ENCODE measurements around the gene EFHD2. TPM values are rescaled to one million over a fixed set of nuclear protein-coding genes. Genes with fewer than 3 reads are reported as not detected.
"Not testable (repeated sequence)": the region's sequence is repeated elsewhere in the genome, so short reads cannot be mapped to it uniquely, and the experiment has no call there.

EFHD2 gene
- total RNA-seq, 2 donors from 2014 or later: 30.3 to 45.7 TPM

GRCh38 chr1:15459771-15460707, 50.4 kb downstream of the EFHD2 start:
- DNase-seq (no peak), ATAC-seq (replicated peaks in 1 of 2) (no peak)
- H3K4me1 Mint-ChIP-seq (ENCODE audit: low read depth): no peaks in the 10 kb centered on the region
- no peaks in the 10 kb centered on the region for H3K36me3 Mint-ChIP-seq (ENCODE audit: insufficient read depth in 2 of 2)
- no peaks in the 10 kb centered on the region for H3K9me3 Mint-ChIP-seq
- no peak overlapping the region for H3K27ac Mint-ChIP-seq
- H3K4me3 Mint-ChIP-seq: no peak overlapping the region
- H3K27me3 Mint-ChIP-seq (ENCODE audit: low read depth): peaks cover 7% of the 10 kb centered on the region

DNA sequence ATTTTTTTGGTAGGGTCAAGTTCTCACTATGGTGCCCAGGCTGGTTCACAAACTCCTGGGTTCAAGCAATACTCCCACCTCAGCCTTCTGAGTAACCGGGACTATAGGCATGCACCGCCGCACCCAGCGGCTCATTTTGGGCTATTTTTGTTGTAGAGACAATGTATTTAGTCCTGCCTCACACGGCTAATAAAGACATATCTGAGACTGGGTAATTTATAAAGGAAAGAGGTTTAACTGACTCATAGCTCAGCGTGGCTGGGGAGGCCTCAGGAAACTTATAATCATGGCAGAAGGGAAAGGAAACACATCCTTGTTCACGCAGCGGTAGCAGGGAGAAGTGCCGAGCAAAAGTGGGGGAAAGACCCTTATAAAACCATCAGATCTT, 51.0 kb downstream of the EFHD2 start:
- no peak overlapping the region for H3K4me3 Mint-ChIP-seq
- H3K27ac Mint-ChIP-seq: no peak overlapping the region
- H3K4me1 Mint-ChIP-seq (ENCODE audit: low read depth): no peaks in the 10 kb centered on the region
- peaks cover 7% of the 10 kb centered on the region for H3K27me3 Mint-ChIP-seq (ENCODE audit: low read depth)
- H3K36me3 Mint-ChIP-seq (ENCODE audit: insufficient read depth in 2 of 2): no peaks in the 10 kb centered on the region
- DNase-seq (no peak), ATAC-seq (replicated peaks in 1 of 2) (no peak)
- H3K9me3 Mint-ChIP-seq: no peaks in the 10 kb centered on the region

GRCh38 chr1:15463064-15463800, 53.5 kb downstream of the EFHD2 start:
- not testable (repeated sequence) for H3K4me3 Mint-ChIP-seq; H3K36me3 Mint-ChIP-seq (ENCODE audit: insufficient read depth in 2 of 2); H3K4me1 Mint-ChIP-seq (ENCODE audit: low read depth); H3K27ac Mint-ChIP-seq; ATAC-seq (replicated peaks in 1 of 2); H3K27me3 Mint-ChIP-seq (ENCODE audit: low read depth); H3K9me3 Mint-ChIP-seq; DNase-seq

- not testable (repeated sequence) for H3K27me3 Mint-ChIP-seq (ENCODE audit: low read depth); ATAC-seq (replicated peaks in 1 of 2); H3K4me1 Mint-ChIP-seq (ENCODE audit: low read depth); H3K36me3 Mint-ChIP-seq (ENCODE audit: insufficient read depth in 2 of 2); H3K4me3 Mint-ChIP-seq; DNase-seq; H3K9me3 Mint-ChIP-seq; H3K27ac Mint-ChIP-seq
Observed at GRCh38 chr1:15463926-15464322, 54.2 kb downstream of the EFHD2 start.

DNA sequence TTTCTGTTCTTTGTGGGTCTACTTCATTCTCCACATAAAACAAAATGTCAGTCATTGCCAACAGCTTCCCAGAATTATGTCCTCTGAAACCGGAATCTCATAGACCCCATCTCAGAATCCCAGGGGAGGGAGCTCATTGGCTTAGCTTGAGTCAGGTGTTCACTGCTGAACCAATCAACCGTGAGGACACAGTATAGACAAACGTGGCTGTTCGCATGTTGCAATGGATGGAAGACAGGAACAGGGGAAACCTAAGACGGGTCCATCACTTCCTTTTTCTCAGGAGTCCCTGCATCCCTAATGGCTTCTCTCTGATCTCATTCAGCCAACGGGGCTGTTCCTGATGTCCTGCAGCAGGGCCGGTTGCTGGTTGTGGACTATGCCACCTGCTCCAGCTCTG, 56.0 kb downstream of the EFHD2 start:
- H3K27ac Mint-ChIP-seq: no peak overlapping the region
- no peak overlapping the region for H3K4me3 Mint-ChIP-seq
- ATAC-seq (replicated peaks in 1 of 2): no peak
- no peaks in the 10 kb centered on the region for H3K9me3 Mint-ChIP-seq
- no peaks in the 10 kb centered on the region for H3K4me1 Mint-ChIP-seq (ENCODE audit: low read depth)
- H3K36me3 Mint-ChIP-seq (ENCODE audit: insufficient read depth in 2 of 2): no peaks in the 10 kb centered on the region
- H3K27me3 Mint-ChIP-seq (ENCODE audit: low read depth): no peaks in the 10 kb centered on the region
- no peak for DNase-seq

- not testable (repeated sequence) for H3K27ac Mint-ChIP-seq; H3K36me3 Mint-ChIP-seq (ENCODE audit: insufficient read depth in 2 of 2); DNase-seq; H3K4me3 Mint-ChIP-seq; H3K4me1 Mint-ChIP-seq (ENCODE audit: low read depth); H3K27me3 Mint-ChIP-seq (ENCODE audit: low read depth); ATAC-seq (replicated peaks in 1 of 2); H3K9me3 Mint-ChIP-seq
Observed at GRCh38 chr1:15466955-15467625, 57.4 kb downstream of the EFHD2 start.

- Mint-ChIP-seq H3K4me1 (ENCODE audit: low read depth) (no peaks in the 10 kb centered on the region), H3K4me3 (no peak overlapping the region), H3K9me3 (no peaks in the 10 kb centered on the region), H3K27me3 (ENCODE audit: low read depth) (no peaks in the 10 kb centered on the region), H3K36me3 (ENCODE audit: insufficient read depth in 2 of 2) (no peaks in the 10 kb centered on the region), H3K27ac (no peak overlapping the region)
- ATAC-seq (replicated peaks in 1 of 2): no peak
- no peak for DNase-seq
Observed at GRCh38 chr1:15468145-15468544, 58.5 kb downstream of the EFHD2 start.

DNA sequence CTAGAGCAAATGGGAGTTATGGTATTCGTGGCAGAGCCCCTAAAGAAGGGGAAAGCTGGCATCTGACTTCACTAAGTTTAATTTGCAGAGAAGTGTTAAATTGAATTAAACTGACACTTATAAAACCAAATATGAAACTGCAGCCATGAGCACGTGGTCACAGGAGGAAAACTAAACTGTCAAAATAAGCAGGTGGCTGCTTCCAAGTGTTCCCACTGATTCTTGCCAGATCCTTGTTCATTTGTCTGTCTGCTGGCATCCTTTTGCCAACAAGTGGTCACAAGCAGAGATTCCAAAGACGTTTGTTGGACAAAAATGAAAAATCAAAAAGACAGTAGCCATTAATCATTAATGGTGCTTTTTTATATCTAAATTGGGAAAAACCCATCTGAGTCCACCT, 59.7 kb downstream of the EFHD2 start:
- no peak for ATAC-seq (replicated peaks in 1 of 2)
- Mint-ChIP-seq H3K4me3 (no peak overlapping the region), H3K9me3 (no peaks in the 10 kb centered on the region), H3K4me1 (ENCODE audit: low read depth) (no peaks in the 10 kb centered on the region), H3K27ac (no peak overlapping the region), H3K27me3 (ENCODE audit: low read depth) (no peaks in the 10 kb centered on the region), H3K36me3 (ENCODE audit: insufficient read depth in 2 of 2) (no peaks in the 10 kb centered on the region)
- DNase-seq: no peak

GRCh38 chr1:15469821-15470448, 60.2 kb downstream of the EFHD2 start:
- H3K4me3 Mint-ChIP-seq; H3K4me1 Mint-ChIP-seq (ENCODE audit: low read depth); H3K9me3 Mint-ChIP-seq; ATAC-seq (replicated peaks in 1 of 2); H3K27me3 Mint-ChIP-seq (ENCODE audit: low read depth); H3K36me3 Mint-ChIP-seq (ENCODE audit: insufficient read depth in 2 of 2); DNase-seq; H3K27ac Mint-ChIP-seq: not testable (repeated sequence)

DNA sequence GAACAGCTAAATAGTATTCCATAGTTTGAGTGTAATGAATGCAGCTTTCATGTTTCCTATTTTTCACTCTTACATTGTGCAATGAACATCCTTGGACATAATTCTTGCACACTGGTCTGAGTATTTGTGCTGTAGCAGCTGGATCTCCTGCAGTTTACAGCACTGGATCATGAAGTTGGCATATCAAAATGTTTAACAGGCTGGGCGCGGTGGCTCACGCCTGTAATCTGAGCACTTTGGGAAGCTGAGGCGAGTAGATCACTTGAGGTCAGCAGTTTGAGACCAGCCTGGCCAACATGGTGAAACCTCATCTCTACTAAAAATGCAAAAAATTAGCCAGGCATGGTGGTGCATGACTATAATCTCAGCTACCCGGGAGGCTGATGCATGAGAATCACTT, 61.4 kb downstream of the EFHD2 start:
- not testable (repeated sequence) for H3K4me1 Mint-ChIP-seq (ENCODE audit: low read depth); H3K27me3 Mint-ChIP-seq (ENCODE audit: low read depth); ATAC-seq (replicated peaks in 1 of 2); H3K27ac Mint-ChIP-seq; DNase-seq; H3K36me3 Mint-ChIP-seq (ENCODE audit: insufficient read depth in 2 of 2); H3K9me3 Mint-ChIP-seq; H3K4me3 Mint-ChIP-seq

DNA sequence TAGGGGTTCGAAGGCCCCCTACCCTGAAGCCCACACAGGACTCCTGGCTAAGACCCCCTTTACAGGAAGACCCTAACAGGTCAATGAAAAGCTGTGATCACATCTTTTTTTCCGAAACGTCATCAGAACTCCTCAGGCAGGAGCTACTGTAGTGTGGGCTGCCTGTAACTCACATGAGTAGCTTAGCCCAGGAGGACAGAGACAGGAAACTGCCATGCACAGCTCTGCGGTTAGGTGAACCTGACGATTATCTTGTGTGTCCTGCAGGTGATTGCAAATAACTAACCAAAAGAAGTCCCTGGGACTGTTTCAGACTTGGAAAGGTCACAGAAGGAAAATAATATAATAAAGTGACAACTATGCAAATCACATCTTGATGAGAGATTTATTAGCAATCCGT, 62.0 kb downstream of the EFHD2 start:
- H3K4me1 Mint-ChIP-seq (ENCODE audit: low read depth); H3K36me3 Mint-ChIP-seq (ENCODE audit: insufficient read depth in 2 of 2); H3K27ac Mint-ChIP-seq; DNase-seq; ATAC-seq (replicated peaks in 1 of 2); H3K9me3 Mint-ChIP-seq; H3K27me3 Mint-ChIP-seq (ENCODE audit: low read depth); H3K4me3 Mint-ChIP-seq: not testable (repeated sequence)

DNA sequence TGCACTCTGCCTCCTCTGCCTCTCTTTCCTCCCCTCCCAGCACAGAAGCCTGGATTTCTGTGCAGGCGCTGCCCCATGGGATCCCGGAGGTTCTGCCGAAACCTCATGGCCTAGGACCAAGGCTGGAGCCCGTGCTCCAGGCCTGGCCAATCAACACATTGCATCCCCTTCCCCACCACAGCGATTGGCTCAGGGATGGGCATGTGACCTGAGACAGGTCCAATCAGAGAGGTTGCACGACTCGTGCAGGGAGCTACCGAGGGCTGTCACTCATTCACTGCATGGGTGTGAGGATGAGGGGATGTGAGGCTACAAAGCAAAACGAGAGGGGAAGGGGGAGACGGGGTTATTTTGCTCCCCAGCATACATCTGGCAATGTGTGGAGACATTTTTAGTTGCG, 62.9 kb downstream of the EFHD2 start:
- Mint-ChIP-seq H3K4me1 (ENCODE audit: low read depth) (no peaks in the 10 kb centered on the region), H3K27ac (no peak overlapping the region), H3K9me3 (no peaks in the 10 kb centered on the region), H3K36me3 (ENCODE audit: insufficient read depth in 2 of 2) (no peaks in the 10 kb centered on the region), H3K27me3 (ENCODE audit: low read depth) (no peaks in the 10 kb centered on the region), H3K4me3 (no peak overlapping the region)
- DNase-seq (no peak), ATAC-seq (replicated peaks in 1 of 2) (no peak)

DNA sequence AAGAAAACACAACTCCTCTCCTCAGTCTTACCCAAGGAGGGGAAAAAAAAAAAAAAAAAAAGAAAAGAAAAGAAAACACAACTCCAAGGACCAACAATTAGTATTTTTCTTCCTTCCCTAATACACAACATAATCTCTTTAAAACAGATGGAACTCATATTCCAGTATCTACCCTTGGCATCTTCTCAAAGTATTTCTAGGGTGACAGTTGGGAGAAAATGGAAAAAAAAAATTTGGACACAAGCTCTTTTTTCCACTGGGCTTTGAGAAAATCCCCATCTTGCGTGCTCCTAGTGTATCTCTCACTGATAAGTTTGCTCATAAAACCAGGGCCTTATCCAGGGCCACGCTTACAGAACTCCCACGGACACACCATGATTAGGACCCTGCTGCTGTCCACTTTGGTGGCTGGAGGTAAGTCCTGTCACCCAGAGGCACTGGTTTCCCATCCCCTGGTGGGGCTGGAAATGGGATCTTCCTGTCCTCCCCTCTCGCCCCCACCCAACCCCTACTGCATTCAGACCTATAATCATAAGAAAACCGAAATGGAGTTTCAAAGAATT, 66.1 kb downstream of the EFHD2 start, which contains the start of gene CELA2B:
CELA2B (plus strand) TSS at position 353 of the 563 bp plus-strand sequence; CDS start at position 375, 22 bp downstream.
- DNase-seq (no peak), ATAC-seq (replicated peaks in 1 of 2) (no peak)
- H3K9me3 Mint-ChIP-seq: no peaks in the 10 kb centered on the region
- H3K4me3 Mint-ChIP-seq: no peak within 1 kb of the TSS
- no peaks in the 10 kb centered on the region for H3K36me3 Mint-ChIP-seq (ENCODE audit: insufficient read depth in 2 of 2)
- no peak within 1 kb of the TSS for H3K27ac Mint-ChIP-seq
- H3K27me3 Mint-ChIP-seq (ENCODE audit: low read depth): no peaks in the 10 kb centered on the region
- no peaks in the 10 kb centered on the region for H3K4me1 Mint-ChIP-seq (ENCODE audit: low read depth)
